ENCODE data around the gene ISM1. TPM values are rescaled to one million over a fixed set of nuclear protein-coding genes. Genes with fewer than 3 reads are reported as not detected.

The ISM1 gene
- total RNA-seq, 1 donor from 2014 or later = not detected

DNA sequence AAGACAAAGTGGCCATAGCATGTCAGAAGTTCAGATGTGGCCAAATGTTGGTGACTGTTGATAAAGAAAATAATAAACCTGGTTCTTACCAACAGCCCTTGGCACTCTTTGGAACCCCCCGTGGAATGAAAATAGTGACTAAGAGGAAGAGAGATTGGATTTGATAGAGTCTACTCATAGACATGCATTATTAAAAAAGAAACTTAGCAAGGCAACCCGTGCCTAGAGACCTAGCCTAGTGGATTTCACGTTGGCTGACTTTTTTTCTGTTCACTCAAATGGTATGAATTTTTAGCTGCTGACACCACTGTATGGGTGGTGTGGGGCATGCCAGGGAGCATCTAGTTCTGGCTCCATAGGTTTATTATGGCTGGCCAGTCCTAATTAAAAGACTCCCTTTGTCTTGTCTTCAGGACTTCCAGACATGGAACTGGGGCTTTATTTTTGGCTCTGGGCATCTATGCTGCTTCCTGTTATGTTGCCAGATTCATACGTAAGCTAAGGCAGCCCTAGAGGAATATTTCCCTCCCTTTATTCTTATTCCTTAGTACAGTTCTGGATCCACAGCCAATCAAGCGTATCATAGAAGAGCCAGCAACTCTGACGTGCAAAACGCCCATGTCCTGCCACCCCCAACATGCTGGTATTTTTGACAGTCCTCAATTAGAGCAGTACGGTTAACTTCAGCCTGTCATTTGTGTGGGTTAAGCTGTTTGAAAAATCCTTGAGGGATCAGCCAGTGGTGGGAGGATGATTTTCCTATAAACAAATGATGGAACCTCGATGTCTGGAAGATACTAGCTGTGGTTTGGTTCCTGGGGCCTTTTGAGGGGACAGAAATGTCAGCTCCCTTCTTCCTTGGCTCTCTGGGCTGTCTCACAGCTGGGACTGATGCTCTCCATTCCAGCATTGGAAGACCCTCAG lies 127.5 kb downstream of the ISM1 start:
- FAIRE-seq = no peak
- no peaks in the 10 kb centered on the region for H3K36me3 ChIP-seq (ENCODE audit: control insufficient read depth, insufficient read depth, low read length)
- TF ChIP-seq, protein P1, sequence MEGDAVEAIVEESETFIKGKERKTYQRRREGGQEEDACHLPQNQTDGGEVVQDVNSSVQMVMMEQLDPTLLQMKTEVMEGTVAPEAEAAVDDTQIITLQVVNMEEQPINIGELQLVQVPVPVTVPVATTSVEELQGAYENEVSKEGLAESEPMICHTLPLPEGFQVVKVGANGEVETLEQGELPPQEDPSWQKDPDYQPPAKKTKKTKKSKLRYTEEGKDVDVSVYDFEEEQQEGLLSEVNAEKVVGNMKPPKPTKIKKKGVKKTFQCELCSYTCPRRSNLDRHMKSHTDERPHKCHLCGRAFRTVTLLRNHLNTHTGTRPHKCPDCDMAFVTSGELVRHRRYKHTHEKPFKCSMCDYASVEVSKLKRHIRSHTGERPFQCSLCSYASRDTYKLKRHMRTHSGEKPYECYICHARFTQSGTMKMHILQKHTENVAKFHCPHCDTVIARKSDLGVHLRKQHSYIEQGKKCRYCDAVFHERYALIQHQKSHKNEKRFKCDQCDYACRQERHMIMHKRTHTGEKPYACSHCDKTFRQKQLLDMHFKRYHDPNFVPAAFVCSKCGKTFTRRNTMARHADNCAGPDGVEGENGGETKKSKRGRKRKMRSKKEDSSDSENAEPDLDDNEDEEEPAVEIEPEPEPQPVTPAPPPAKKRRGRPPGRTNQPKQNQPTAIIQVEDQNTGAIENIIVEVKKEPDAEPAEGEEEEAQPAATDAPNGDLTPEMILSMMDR (IDR thresholded peaks at IDR 0.05; ENCODE audit: insufficient read depth, low read length, severe bottlenecking) = no peak
- no peaks in the 10 kb centered on the region for H3K27me3 ChIP-seq (ENCODE audit: control insufficient read depth, insufficient read depth, low read length)
- no peak overlapping the region for H3K4me3 ChIP-seq (ENCODE audit: low read depth, low read length)
- DNase-seq (ENCODE audit: low read depth) = no peak

DNA sequence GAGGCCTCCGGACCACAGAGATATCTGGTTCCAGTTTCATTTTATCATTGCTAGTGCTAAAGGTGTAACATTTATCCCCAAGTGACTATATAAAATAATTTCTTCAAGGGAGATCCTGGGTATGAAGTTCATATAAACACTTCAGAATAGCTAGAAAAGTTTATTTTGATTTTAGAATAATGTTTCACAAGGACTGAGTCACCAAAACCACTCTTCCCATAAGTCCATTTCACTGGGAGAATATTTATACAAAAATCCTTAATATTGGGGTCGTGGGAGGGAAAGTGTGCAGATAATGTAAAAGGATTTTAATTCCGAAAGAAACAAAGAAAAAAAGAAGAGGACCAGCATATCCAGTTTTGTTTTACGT lies 128.1 kb downstream of the ISM1 start:
- no peaks in the 10 kb centered on the region for H3K36me3 ChIP-seq (ENCODE audit: control insufficient read depth, insufficient read depth, low read length)
- no peaks in the 10 kb centered on the region for H3K27me3 ChIP-seq (ENCODE audit: control insufficient read depth, insufficient read depth, low read length)
- FAIRE-seq (no peak), DNase-seq (ENCODE audit: low read depth) (no peak)
- TF ChIP-seq, protein P1 (IDR thresholded peaks at IDR 0.05; ENCODE audit: insufficient read depth, low read length, severe bottlenecking) = no peak
- H3K4me3 ChIP-seq (ENCODE audit: low read depth, low read length) = no peak overlapping the region

Other genes with a start within 250 kb of the ISM1 start
- 2.4 and 4.6 TPM in 2 replicates for gene SPTLC3, start 212.3 kb upstream of the ISM1 start, total RNA-seq

Measured in bronchial epithelial cell (primary cell).